Measurements from ENCODE around the gene WDR59. TPM values are rescaled to one million over a fixed set of nuclear protein-coding genes. Genes with fewer than 3 reads are reported as not detected.

The WDR59 gene
- total and polyA plus RNA-seq, 2 experiments from 2014 or later: 38.7 to 54.5 TPM

- no peaks in the 10 kb centered on the region for H3K36me3 Mint-ChIP-seq (ENCODE audit: low read depth)
- no peak overlapping the region for H3K4me3 ChIP-seq
- H3K9me2 ChIP-seq (ENCODE audit: insufficient read depth): no peaks in the 10 kb centered on the region
- H3K27me3 Mint-ChIP-seq (ENCODE audit: insufficient read depth, low read depth, poor library complexity): peaks cover 4% of the 10 kb centered on the region
- no peaks in the 10 kb centered on the region for H3K27me3 ChIP-seq (ENCODE audit: insufficient read depth)
- H3K4me1 Mint-ChIP-seq: peaks cover 9% of the 10 kb centered on the region; the same call in 1 of the 3 replicates
- H2AFZ ChIP-seq: no peak overlapping the region
- H3K9me3 Mint-ChIP-seq: no peaks in the 10 kb centered on the region
- TF ChIP-seq STAT1 (IDR thresholded peaks at IDR 0.05; ENCODE audit: unreplicated experiment): no peak
- no peaks in the 10 kb centered on the region for H3K4me1 ChIP-seq (ENCODE audit: insufficient read depth)
- H3F3A ChIP-seq (replicated peaks; ENCODE audit: low read depth): no peaks in the 10 kb centered on the region
- no peaks in the 10 kb centered on the region for H3K79me2 ChIP-seq (replicated peaks; ENCODE audit: insufficient read depth)
- no peak overlapping the region for H3K4me2 ChIP-seq
- no peak for ATAC-seq
- no peak overlapping the region for H3K27ac ChIP-seq (ENCODE audit: low read depth)
- H4K20me1 ChIP-seq (replicated peaks; ENCODE audit: insufficient read depth): no peaks in the 10 kb centered on the region
- no peak overlapping the region for H3K27ac Mint-ChIP-seq
- H3K4me3 Mint-ChIP-seq: no peak overlapping the region
- H3K36me3 ChIP-seq (ENCODE audit: insufficient read depth): no peaks in the 10 kb centered on the region
- no peak for DNase-seq (ENCODE audit: low spot score)
Measured at GRCh38 chr16:74829637-74830036, 155.3 kb downstream of the WDR59 start.

GRCh38 chr16:74825941-74826340 lies 159.0 kb downstream of the WDR59 start:
- Histone ChIP-seq H3K27ac (ENCODE audit: low read depth) (no peak overlapping the region), H2AFZ (peak overlapping the region; percentile 16), H3K9me2 (ENCODE audit: insufficient read depth) (no peaks in the 10 kb centered on the region), H4K20me1 (replicated peaks; ENCODE audit: insufficient read depth) (no peaks in the 10 kb centered on the region; the same call in 1 of the 2 replicates), H3K27me3 (ENCODE audit: insufficient read depth) (no peaks in the 10 kb centered on the region), H3K4me1 (ENCODE audit: insufficient read depth) (no peaks in the 10 kb centered on the region), H3K36me3 (ENCODE audit: insufficient read depth) (no peaks in the 10 kb centered on the region), H3K4me2 (no peak overlapping the region), H3F3A (replicated peaks; ENCODE audit: low read depth) (no peaks in the 10 kb centered on the region), H3K79me2 (replicated peaks; ENCODE audit: insufficient read depth) (no peaks in the 10 kb centered on the region), H3K4me3 (no peak overlapping the region)
- H3K27ac Mint-ChIP-seq: no peak overlapping the region
- DNase-seq (ENCODE audit: low spot score) (no peak), ATAC-seq (peak; percentile 24; the same call in 1 of the 3 replicates)
- H3K4me1 Mint-ChIP-seq: peaks cover 9% of the 10 kb centered on the region; the same call in 1 of the 3 replicates
- H3K27me3 Mint-ChIP-seq (ENCODE audit: insufficient read depth, low read depth, poor library complexity): no peaks in the 10 kb centered on the region
- no peaks in the 10 kb centered on the region for H3K36me3 Mint-ChIP-seq (ENCODE audit: low read depth)
- H3K4me3 Mint-ChIP-seq: no peak overlapping the region
- no peaks in the 10 kb centered on the region for H3K9me3 Mint-ChIP-seq
- no peak for TF ChIP-seq ZNF114 (CRISPR knock-in tag; IDR thresholded peaks at IDR 0.05)
- TF ChIP-seq EZH2 (IDR thresholded peaks at IDR 0.05; ENCODE audit: low read depth, unreplicated experiment): no peak
- no peak for TF ChIP-seq CTCF (conservative IDR thresholded peaks at IDR 0.05; ENCODE audit: low read depth in 2 of 2)
- TF ChIP-seq NANOG (IDR thresholded peaks at IDR 0.05; ENCODE audit: borderline replicate concordance): no peak
- no peak for TF ChIP-seq POLR2AphosphoS5 (IDR thresholded peaks at IDR 0.05; ENCODE audit: low read depth)
- TF ChIP-seq REST (IDR thresholded peaks at IDR 0.05; ENCODE audit: unreplicated experiment): no peak
- no peak for TF ChIP-seq ZNF462 (CRISPR knock-in tag; IDR thresholded peaks at IDR 0.05)
- no peak for TF ChIP-seq JUNB (IDR thresholded peaks at IDR 0.05; ENCODE audit: unreplicated experiment)
- no peak for TF ChIP-seq EZH2phosphoT487 (IDR thresholded peaks at IDR 0.05; ENCODE audit: unreplicated experiment)
- TF ChIP-seq ZNF331 (CRISPR knock-in tag; IDR thresholded peaks at IDR 0.05; ENCODE audit: low read depth): no peak
- no peak for TF ChIP-seq STAT1 (IDR thresholded peaks at IDR 0.05; ENCODE audit: unreplicated experiment)
